HG03025 (cell line): ENCODE measurements around the gene ANKDD1A.

Experiments
- ATAC-seq: cut with Tn5 transposase; IDR thresholded peaks from one replicate; pipeline ENCODE4 v1.9.1; 2021; ENCODE audit warnings: mild to moderate bottlenecking, moderate library complexity; ENCODE audit not compliant: unreplicated experiment, low FRiP score

Gene ANKDD1A

DNA sequence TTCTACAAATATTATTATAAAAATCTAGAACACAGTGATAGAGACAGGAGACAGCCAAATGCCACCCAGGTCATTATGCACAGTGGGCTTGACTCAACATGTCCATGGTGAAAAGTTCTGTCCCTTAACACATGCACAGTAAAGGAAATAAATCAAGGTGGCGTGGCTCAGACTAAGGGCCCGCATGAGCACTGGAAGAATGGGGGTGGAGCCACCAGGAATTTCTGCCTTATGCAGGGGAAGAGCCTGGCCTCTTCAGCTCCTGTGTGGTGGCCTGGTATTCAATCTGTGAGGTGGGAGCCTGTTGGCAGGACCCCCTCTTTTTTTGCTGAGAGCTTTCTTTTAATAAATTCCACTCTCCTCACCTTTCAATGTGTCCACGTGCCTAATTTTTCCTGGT is 95.2 kb downstream of the ANKDD1A start:
- ATAC-seq = no peak
